ENCODE data around the gene SUPT6H. TPM values are rescaled to one million over a fixed set of nuclear protein-coding genes. Genes with fewer than 3 reads are reported as not detected.
"Not testable (repeated sequence)": the region's sequence is repeated elsewhere in the genome, so short reads cannot be mapped to it uniquely, and the experiment has no call there.

Gene SUPT6H
- total and polyA plus RNA-seq, 2 donors, result 42.1 to 47.2 TPM

DNA sequence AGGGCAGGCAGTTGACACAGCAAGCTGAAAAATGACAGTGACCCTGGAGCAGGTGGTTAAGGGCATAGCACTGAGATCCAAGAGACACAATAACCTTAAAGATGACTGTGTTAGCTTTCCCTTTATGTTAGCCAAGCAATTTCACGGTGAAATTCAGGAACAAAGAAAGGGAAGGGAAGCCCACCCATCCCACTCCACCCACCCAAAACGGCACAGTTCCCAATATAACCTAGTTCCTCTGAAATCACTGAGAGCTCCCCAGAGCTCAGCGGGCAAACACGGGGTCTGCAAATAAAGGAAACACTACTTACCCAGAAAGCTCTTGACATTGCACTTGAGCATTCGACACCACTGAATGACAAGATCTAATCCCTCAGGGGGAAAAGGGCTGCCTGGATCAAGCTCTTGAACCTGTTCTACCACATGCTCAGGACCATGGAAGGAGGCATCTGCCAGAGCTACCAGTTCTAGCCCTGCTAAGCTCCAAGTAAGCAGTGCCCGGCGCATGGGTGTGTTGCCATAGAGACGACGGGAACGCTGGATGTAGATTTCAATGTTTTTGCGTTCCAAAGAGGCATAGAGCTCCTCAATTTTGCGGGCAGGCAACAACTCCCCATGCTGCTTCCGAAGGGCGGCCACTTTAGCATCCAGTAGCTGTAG, 27.7 kb upstream of the SUPT6H start:
- Histone ChIP-seq H3K36me3 (ENCODE audit: insufficient read depth) (peaks cover 6% of the 10 kb centered on the region), H3K27ac (ENCODE audit: low read depth) (no peak overlapping the region), H3K4me1 (ENCODE audit: insufficient read depth) (no peaks in the 10 kb centered on the region), H3K4me3 (ENCODE audit: low read depth, low read length) (no peak overlapping the region)
- DNase-seq (ENCODE audit: extremely low spot score), result no peak
- 90% methylated on average over 14 of the region's 14 CpGs for WGBS

DNA sequence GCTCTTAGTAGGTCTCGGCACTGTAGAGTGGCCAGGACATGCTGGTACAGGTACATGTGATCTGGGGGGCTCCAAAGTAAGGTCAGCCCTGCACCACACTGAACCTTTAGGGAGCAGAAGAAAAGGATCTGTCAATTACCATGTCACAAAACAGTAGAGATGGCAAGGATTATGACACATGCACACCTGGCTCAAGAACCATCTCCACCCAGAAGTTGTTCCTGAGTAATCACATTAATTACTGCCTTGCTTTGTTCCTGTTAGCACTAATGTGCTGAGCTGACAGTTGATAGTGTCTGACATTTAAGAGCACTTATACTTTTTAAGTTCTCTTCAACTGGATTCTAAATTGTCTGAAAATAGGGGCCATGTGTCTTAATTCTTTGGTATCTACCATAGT, 26.5 kb upstream of the SUPT6H start:
- Histone ChIP-seq H3K4me1 (ENCODE audit: insufficient read depth) (no peaks in the 10 kb centered on the region), H3K27ac (ENCODE audit: low read depth) (no peak overlapping the region), H3K4me3 (ENCODE audit: low read depth, low read length) (no peak overlapping the region), H3K36me3 (ENCODE audit: insufficient read depth) (peaks cover 6% of the 10 kb centered on the region)
- no peak for DNase-seq (ENCODE audit: extremely low spot score)
- 89% methylated on average over 1 of the region's 1 CpG for WGBS

DNA sequence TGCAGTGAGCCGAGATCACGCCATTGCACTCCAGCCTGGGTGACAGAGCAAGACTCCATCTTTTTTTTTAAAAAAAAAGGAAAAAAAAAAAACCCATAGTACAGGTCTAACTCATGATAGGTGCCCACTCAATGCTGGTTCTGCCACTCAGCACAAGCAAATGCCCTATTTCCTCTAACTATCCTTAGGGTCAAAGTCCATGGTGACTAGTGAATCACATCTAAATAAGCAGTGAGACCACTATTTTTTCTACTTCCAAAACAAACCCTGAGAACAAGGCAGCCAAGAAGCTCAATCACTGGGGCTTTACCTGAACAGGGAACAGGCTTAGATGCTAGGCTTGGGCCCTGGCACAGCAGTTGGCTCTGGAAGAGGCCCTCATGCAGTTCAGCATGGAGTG, 20.4 kb upstream of the SUPT6H start:
- no peak overlapping the region for H3K4me3 ChIP-seq (ENCODE audit: low read depth, low read length)
- H3K36me3 ChIP-seq (ENCODE audit: insufficient read depth), result peaks cover 3% of the 10 kb centered on the region
- no peak for DNase-seq (ENCODE audit: extremely low spot score)
- no peak overlapping the region for H3K27ac ChIP-seq (ENCODE audit: low read depth)
- no peaks in the 10 kb centered on the region for H3K4me1 ChIP-seq (ENCODE audit: insufficient read depth)
- WGBS, result 94% methylated on average over 2 of the region's 2 CpGs

DNA sequence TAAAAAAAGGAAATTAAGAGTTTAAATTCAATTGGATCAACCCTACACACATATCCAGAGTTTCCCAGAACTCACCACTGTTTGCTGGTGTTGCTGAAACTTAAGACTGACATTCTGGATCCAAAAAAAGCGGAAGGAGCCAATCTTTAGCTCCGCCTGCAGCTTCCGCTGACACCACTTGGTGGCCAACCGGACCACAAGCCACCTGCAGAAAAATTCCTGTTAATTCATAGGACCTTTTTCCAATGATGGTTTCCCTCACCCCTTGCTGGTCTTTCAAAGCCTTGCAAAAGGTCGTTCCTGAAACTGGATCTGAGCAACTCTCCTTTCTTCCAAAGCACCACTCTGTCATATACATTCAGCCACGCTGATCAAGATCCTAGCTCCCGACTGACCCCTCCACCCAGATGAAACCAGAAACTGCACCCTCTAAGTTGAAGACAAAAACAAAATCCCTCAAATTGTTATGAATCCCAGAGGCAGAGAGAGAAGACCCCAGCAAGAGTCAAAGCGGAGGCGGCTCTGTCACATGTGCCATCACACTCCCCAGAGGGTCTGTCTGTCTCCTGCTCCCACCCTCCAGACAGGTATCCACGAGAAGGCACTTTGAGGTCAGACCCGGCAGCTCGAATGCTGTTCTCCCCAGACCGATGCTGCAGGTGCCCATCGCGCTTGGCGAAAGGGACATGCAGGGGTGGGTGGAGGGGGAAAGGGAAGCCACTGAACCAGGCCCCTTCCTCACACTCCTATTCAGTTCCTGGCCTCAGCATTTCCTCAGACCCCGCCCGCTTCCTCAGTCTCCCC, 17.8 kb upstream of the SUPT6H start:
- 2% methylated on average over 18 of the region's 18 CpGs for WGBS
- no peak for DNase-seq (ENCODE audit: extremely low spot score)
- H3K36me3 ChIP-seq (ENCODE audit: insufficient read depth), result no peaks in the 10 kb centered on the region

DNA sequence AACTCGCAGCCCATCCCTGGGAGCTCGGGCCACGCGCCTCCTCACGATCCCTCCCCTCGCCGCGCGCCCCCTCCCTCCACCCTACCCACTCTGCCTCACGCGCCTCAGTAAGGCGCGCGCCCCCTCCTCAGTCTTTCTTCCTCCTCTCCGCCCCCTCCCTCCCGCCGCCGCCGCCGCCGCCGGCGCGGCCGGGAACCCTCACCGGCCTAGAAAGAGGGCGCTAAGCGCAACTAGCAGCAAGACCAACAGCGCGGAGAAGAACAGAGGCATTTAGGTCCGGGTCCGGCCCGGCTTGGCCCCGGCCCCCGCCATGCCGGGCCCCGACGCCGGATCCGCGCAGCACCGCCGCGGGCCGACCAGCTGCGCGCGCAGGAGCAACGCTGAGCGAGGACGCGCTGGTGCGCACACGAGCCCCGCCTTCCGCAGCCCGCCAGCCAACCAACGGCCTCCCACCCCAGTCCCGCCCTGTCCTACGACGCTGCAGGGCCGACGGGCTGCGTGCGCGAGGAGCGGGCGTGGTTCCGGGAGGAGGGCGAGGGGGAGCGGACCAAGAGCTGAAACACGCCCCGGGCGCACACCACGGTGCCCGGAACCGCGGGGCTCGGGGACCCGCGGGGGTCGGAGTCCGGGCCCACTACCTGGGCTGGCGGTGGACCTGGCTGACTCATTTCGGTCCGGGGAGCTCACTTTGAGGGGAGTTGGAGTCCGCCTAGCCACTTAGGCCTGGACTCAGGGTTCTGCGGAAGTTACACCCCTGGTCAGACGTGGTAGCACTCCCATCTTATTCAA, 17.0 kb upstream of the SUPT6H start, which contains the start of gene BLTP2:
Gene BLTP2 (minus strand): TSS at position 372 of the 789 bp plus-strand sequence. CDS start 102 bp downstream, at position 270.
- peak; percentile 89 for DNase-seq (ENCODE audit: extremely low spot score)
- WGBS, result 1% methylated on average over 88 of the region's 89 CpGs
- no peaks in the 10 kb centered on the region for H3K4me1 ChIP-seq (ENCODE audit: insufficient read depth)
- peak within 1 kb of the TSS; percentile 97 for H3K4me3 ChIP-seq (ENCODE audit: low read depth, low read length)
- H3K27ac ChIP-seq (ENCODE audit: low read depth), result peak within 1 kb of the TSS; percentile 91
- H3K36me3 ChIP-seq (ENCODE audit: insufficient read depth), result no peaks in the 10 kb centered on the region

More for the DNA sequence above, 17.8 kb upstream of the SUPT6H start:
- Histone ChIP-seq H3K4me1 (ENCODE audit: insufficient read depth) (no peaks in the 10 kb centered on the region), H3K4me3 (ENCODE audit: low read depth, low read length) (peak overlapping the region; percentile 97), H3K27ac (ENCODE audit: low read depth) (peak overlapping the region; percentile 71)

DNA sequence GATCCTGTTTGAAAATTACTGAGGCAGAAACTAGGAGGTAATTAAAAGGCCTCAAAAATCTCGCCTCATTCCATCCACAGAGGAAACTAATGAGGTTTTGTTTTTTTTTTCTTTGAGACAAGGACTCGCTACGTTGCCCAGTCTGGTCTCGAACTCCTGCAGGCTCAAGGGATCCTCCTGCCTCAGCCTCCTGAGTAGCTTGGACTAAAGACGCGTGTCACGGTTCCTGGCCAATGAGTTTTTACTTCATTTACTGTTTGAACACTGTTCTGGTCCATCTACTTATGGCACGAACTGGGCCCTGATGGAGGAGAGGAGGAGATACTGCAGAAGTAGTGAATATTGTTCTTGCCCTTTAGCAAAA, 16.4 kb upstream of the SUPT6H start:
- Histone ChIP-seq H3K27ac (ENCODE audit: low read depth) (peak overlapping the region; percentile 91), H3K4me3 (ENCODE audit: low read depth, low read length) (peak overlapping the region; percentile 97), H3K36me3 (ENCODE audit: insufficient read depth) (no peaks in the 10 kb centered on the region), H3K4me1 (ENCODE audit: insufficient read depth) (no peaks in the 10 kb centered on the region)
- no peak for DNase-seq (ENCODE audit: extremely low spot score)
- 35% methylated on average over 8 of the region's 8 CpGs for WGBS

DNA sequence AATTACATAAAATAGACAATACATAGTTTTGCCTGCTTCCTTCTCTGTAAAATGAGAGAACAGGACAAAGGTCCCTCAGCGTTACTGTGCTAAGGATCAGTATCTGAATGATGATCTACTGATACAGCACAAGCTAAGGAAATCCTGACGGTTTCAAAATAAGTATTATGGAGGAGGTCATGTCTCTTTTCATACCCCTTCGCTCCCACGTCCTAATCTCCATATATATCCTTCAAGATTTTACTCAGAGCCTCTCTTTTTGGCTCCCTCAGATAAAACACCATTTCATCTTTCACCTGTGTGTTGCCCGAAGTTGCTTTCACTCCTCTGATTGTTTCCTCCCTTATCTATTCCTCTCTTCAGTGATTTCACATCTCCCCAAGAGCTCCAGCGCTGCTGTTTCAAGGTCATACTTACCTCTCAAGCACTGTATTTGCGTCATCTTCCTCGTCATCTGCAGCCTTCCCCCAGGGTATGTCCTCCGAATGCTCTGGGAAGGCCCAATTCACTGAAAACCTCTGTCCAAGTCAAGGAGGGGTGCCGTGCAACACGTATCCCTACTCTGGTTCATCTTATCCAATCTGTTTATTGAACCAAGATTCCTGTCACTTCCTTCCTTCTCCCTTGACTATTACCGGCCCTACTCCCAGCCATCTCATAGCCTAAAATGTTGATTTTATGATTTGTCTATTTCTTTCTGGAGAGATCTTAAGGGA, 15.8 kb upstream of the SUPT6H start:
- 64% methylated on average over 12 of the region's 12 CpGs for WGBS
- DNase-seq (ENCODE audit: extremely low spot score), result no peak
- H3K4me3 ChIP-seq (ENCODE audit: low read depth, low read length), result peak overlapping the region; percentile 97
- peak overlapping the region; percentile 91 for H3K27ac ChIP-seq (ENCODE audit: low read depth)
- H3K36me3 ChIP-seq (ENCODE audit: insufficient read depth), result no peaks in the 10 kb centered on the region
- no peaks in the 10 kb centered on the region for H3K4me1 ChIP-seq (ENCODE audit: insufficient read depth)

DNA sequence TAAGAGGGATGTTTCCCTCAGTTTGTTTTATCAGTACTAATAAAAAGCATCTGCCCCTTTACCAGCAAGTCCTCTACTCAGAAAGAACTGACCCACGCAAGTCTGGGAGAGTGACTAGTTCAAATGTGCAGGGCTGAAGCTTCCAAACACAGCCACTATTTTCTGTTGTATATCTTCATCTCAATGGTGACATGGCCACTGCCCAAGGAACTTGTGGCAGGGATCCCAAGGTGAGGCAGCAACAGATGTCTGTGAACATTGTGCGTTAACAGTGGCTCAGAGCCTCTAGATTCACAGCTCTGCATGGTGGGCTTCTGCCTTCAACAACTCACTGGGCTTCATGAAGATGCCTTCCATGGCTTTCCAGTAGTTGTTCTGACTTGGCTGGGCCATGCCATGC, 13.3 kb upstream of the SUPT6H start:
- Histone ChIP-seq H3K4me1 (ENCODE audit: insufficient read depth) (no peaks in the 10 kb centered on the region), H3K4me3 (ENCODE audit: low read depth, low read length) (no peak overlapping the region), H3K27ac (ENCODE audit: low read depth) (no peak overlapping the region), H3K36me3 (ENCODE audit: insufficient read depth) (no peaks in the 10 kb centered on the region)
- no peak for DNase-seq (ENCODE audit: extremely low spot score)
- WGBS, result 83% methylated on average over 2 of the region's 2 CpGs

DNA sequence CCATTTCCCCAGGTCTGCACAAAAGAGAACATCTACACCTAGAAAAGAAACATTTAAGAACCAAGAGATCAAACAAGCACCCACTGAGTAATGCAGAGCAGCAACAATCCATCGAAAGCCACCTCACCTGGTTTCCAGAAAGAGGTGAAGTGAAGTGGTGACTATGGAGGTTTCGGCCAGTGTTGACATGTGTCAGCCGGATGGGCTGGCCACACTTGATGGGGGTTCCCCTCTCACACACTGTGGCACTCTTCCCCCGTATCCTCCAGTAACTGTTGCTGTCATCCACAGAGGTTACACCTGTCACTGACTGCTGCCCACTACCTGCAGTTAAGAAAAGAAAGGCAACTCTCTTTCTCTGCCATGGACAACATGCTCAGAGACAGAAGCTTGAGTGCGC, 6.8 kb upstream of the SUPT6H start:
- no peak overlapping the region for H3K27ac ChIP-seq (ENCODE audit: low read depth)
- peaks cover 3% of the 10 kb centered on the region for H3K36me3 ChIP-seq (ENCODE audit: insufficient read depth)
- DNase-seq (ENCODE audit: extremely low spot score), result no peak
- 94% methylated on average over 5 of the region's 5 CpGs for WGBS
- H3K4me3 ChIP-seq (ENCODE audit: low read depth, low read length), result no peak overlapping the region
- no peaks in the 10 kb centered on the region for H3K4me1 ChIP-seq (ENCODE audit: insufficient read depth)

DNA sequence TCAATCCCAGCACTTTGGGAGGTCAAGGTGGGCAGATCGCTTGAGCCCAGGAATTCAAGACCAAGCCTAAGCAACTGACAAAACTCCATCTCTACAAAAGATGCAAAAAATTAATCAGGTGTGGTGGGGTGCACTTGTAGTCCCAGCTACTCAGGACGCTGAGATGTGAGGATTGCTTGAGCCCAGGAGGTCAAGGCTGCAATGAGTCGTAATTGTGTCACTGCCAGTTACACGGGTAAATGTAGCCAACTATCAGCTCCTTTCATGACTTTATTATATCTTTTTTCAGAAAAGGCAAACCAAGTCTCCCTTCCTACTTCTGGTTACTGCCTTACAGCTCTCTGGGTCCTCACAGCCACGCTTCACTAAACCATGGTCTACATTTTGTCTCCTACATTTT, 4.2 kb upstream of the SUPT6H start:
- Histone ChIP-seq H3K4me3 (ENCODE audit: low read depth, low read length) (no peak overlapping the region), H3K4me1 (ENCODE audit: insufficient read depth) (no peaks in the 10 kb centered on the region), H3K36me3 (ENCODE audit: insufficient read depth) (peaks cover 3% of the 10 kb centered on the region), H3K27ac (ENCODE audit: low read depth) (no peak overlapping the region)
- WGBS, result 85% methylated on average over 5 of the region's 5 CpGs
- DNase-seq (ENCODE audit: extremely low spot score), result no peak

DNA sequence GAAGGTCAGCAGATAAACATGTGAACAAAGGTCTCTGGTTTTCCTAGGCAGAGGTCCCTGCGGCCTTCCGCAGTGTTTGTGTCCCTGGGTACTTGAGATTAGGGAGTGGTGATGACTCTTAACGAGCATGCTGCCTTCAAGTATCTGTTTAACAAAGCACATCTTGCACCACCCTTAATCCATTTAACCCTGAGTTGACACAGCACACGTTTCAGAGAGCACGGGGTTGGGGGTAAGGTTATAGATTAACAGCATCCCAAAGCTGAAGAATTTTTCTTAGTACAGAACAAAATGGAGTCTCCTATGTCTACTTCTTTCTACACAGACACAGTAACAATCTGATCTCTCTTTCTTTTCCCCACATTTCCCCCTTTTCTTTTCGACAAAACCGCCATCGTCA, 3.7 kb upstream of the SUPT6H start:
- H3K36me3 ChIP-seq (ENCODE audit: insufficient read depth); H3K4me1 ChIP-seq (ENCODE audit: insufficient read depth); H3K27ac ChIP-seq (ENCODE audit: low read depth); H3K4me3 ChIP-seq (ENCODE audit: low read depth, low read length); DNase-seq (ENCODE audit: extremely low spot score): not testable (repeated sequence)
- WGBS, result 92% methylated on average over 6 of the region's 8 CpGs

DNA sequence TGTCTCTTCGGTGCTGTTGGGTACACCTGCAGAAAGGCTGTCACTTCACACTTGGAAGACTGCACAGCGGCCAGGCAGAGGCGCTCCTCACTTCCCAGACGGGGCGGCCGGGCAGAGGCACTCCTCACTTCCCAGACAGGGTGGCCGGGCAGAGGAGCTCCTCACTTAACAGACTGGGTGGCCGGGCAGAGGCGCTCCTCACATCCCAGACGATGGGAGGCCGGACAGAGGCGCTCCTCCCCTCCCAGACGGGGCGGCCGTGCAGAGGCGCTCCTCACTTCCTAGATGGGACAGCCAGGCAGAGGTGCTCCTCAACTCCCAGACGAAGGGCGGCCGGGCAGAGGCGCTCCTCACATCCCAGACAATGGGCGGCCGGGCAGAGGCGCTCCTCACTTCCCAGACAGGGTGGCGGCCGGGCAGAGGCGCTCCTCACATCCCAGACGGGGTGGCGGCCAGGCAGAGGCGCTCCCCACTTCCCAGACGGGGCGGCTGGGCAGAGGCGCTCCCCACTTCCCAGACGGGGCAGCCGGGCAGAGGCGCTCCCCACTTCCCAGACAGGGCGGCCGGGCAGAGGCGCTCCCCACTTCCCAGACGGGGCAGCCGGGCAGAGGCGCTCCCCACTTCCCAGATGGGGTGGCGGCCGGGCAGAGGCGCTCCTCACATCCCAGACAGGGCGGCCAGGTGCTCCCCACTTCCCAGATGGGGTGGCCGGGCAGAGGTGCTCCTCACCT, 3.1 kb upstream of the SUPT6H start:
- 97% methylated on average over 46 of the region's 46 CpGs for WGBS
- H3K4me1 ChIP-seq (ENCODE audit: insufficient read depth); H3K27ac ChIP-seq (ENCODE audit: low read depth); H3K36me3 ChIP-seq (ENCODE audit: insufficient read depth); H3K4me3 ChIP-seq (ENCODE audit: low read depth, low read length); DNase-seq (ENCODE audit: extremely low spot score): not testable (repeated sequence)

DNA sequence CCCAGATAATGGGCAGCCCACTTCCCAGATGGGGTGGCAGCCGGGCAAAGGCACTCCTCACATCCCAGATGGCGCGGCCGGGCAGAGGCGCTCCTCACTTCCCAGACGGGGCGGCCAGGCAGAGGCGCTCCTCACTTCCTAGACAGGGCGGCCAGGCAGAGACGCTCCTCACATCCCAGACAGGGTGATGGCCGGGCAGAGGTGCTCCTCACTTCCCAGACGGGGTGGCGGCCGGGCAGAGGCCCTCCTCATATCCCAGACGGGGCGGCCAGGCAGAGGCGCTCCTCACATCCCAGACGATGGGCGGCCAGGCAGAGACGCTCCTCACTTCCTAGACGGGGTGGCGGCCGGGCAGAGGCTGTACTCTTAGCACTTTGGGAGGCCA, 2.5 kb upstream of the SUPT6H start:
- H3K4me3 ChIP-seq (ENCODE audit: low read depth, low read length); H3K36me3 ChIP-seq (ENCODE audit: insufficient read depth); H3K4me1 ChIP-seq (ENCODE audit: insufficient read depth); DNase-seq (ENCODE audit: extremely low spot score); H3K27ac ChIP-seq (ENCODE audit: low read depth): not testable (repeated sequence)
- WGBS, result 97% methylated on average over 23 of the region's 23 CpGs
